SK-N-SH (cell line): Measurements from ENCODE around the gene SMYD4.

ENCODE experiments used
- CHD2 ChIP-seq: fragments of 150-350 bp; IDR thresholded peaks from 2 replicates; pipeline ENCODE4 v1.6.1; 2018; ENCODE audit warnings: low read length; ENCODE audit not compliant: partially characterized antibody
- EP300 ChIP-seq, 2 experiments: IDR thresholded peaks; 2 replicates each; pipeline versions ENCODE4 v1.4.0 to v1.6.1; 2012; ENCODE audit warnings: borderline replicate concordance in 1 of 2, low read depth in 1 of 2, low read length in 1 of 2
- FOSL2 ChIP-seq: IDR thresholded peaks from 2 replicates; pipeline ENCODE4 v1.4.0; 2012; ENCODE audit warnings: low read depth, mild to moderate bottlenecking, moderate library complexity, borderline replicate concordance
- FOXM1 ChIP-seq: IDR thresholded peaks from 2 replicates; pipeline ENCODE4 v1.4.0; 2012; ENCODE audit warnings: low read depth, mild to moderate bottlenecking
- POLR2AphosphoS5 ChIP-seq: IDR thresholded peaks from 2 replicates; pipeline ENCODE4 v1.6.1; 2012; ENCODE audit warnings: low read depth, low read length
- RAD21 ChIP-seq: IDR thresholded peaks from 2 replicates; pipeline ENCODE4 v1.6.1; 2012; ENCODE audit warnings: mild to moderate bottlenecking, low read length
- RCOR1 ChIP-seq: fragments of 150-350 bp; IDR thresholded peaks from 2 replicates; pipeline ENCODE4 v1.6.1; 2017; ENCODE audit warnings: antibody characterized with exemption, low read length
- TF ChIP-seq, protein P1 (sequence below): fragments of 200-600 bp; sonication (generic); IDR thresholded peaks from 2 replicates; pipeline ENCODE4 v1.6.1; 2017; ENCODE audit warnings: antibody characterized with exemption, mild to moderate bottlenecking, moderate library complexity
- TF ChIP-seq, protein P2 (sequence below): fragments of 150-350 bp; IDR thresholded peaks from 2 replicates; pipeline ENCODE4 v1.6.1; 2016; ENCODE audit warnings: mild to moderate bottlenecking, low read depth, low read length

DNA sequence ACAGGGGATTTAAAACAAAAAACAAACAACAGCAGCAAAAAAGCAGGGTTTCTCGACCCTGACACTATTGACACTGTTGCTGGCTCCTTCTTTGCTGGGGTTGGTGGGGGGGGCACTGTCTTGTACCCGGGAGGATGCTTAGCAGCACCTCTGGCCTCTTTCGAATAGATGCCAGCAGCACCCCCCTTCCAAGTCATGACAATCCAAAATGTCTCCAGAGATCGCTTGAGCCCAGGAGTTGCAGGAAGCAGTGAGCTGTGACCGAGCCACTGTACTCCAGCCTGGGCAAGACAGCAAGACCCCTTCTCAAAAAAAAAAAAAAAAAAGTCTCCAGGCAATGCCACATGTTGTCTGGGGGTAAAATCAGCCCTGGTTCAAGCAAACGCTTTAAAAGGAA, 47.5 kb downstream of the SMYD4 start:
- no peak for TF ChIP-seq RAD21
- TF ChIP-seq, protein P1, sequence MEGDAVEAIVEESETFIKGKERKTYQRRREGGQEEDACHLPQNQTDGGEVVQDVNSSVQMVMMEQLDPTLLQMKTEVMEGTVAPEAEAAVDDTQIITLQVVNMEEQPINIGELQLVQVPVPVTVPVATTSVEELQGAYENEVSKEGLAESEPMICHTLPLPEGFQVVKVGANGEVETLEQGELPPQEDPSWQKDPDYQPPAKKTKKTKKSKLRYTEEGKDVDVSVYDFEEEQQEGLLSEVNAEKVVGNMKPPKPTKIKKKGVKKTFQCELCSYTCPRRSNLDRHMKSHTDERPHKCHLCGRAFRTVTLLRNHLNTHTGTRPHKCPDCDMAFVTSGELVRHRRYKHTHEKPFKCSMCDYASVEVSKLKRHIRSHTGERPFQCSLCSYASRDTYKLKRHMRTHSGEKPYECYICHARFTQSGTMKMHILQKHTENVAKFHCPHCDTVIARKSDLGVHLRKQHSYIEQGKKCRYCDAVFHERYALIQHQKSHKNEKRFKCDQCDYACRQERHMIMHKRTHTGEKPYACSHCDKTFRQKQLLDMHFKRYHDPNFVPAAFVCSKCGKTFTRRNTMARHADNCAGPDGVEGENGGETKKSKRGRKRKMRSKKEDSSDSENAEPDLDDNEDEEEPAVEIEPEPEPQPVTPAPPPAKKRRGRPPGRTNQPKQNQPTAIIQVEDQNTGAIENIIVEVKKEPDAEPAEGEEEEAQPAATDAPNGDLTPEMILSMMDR = no peak
- no peak for TF ChIP-seq POLR2AphosphoS5
- no peak for TF ChIP-seq CHD2
- no peak for TF ChIP-seq EP300 (IDR thresholded peaks at IDR 0.05; ENCODE audit: borderline replicate concordance in 1 of 2, low read depth in 1 of 2, low read length in 1 of 2)
- TF ChIP-seq RCOR1 = no peak
- no peak for TF ChIP-seq FOSL2
- TF ChIP-seq, protein P2, sequence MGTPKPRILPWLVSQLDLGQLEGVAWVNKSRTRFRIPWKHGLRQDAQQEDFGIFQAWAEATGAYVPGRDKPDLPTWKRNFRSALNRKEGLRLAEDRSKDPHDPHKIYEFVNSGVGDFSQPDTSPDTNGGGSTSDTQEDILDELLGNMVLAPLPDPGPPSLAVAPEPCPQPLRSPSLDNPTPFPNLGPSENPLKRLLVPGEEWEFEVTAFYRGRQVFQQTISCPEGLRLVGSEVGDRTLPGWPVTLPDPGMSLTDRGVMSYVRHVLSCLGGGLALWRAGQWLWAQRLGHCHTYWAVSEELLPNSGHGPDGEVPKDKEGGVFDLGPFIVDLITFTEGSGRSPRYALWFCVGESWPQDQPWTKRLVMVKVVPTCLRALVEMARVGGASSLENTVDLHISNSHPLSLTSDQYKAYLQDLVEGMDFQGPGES = no peak
- TF ChIP-seq FOXM1 = no peak
